HG02852 (cell line): ENCODE results near the gene ECHS1.
"Not testable (repeated sequence)": the region's sequence is repeated elsewhere in the genome, so short reads cannot be mapped to it uniquely, and the experiment has no call there.

Experiments used
- ATAC-seq: cut with Tn5 transposase; IDR thresholded peaks from one replicate; pipeline ENCODE4 v1.9.1; 2021; ENCODE audit warnings: mild to moderate bottlenecking, moderate library complexity; ENCODE audit not compliant: unreplicated experiment

ECHS1 gene

DNA sequence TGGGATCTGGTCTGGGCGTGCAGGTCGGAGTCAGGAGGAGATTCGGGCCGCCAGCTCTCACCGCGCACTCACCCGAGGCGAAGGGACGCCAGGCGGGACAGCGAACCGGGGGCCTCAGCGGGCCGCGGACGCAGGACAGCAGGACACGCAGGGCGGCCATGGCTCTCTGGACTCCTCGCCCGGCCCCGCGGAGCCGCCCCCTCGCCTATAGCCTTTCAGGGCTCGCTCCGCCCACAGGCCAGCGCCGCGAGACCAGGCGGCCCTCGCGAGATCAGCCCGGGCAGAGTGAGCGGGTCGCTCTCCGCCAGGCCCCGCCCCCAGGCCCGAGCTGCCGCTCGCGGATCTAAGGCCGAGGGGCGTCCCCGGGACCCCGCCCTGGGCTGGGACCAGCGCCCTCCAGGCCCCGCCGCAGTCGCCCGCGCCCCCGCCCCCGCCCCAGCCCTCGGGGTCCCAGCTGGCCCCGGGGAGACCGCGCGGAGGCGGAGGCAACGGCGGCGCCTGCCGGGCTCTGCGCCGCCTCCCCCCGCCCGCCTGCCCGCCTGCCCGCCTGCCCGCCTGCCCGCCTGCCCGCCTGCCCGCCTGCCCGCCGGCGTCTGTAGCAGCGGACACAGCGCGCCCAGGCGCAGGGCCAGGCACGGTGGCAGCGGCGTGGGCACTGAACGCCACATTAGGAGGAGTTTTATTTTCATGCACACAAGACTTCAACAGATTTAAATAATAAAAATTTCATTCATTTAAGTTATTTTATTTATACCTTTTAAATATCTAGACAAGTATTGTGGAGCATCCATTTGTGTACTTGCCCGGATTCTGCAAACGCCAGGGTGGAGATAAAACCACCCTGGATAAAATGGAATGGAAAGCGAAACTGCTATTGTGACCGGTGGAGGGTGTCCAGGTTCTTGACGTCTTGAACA lies at the start of gene ECHS1:
Gene ECHS1, minus strand, starts transcription at position 181 of the 917 bp plus-strand sequence. Its CDS starts 21 bp downstream, at position 160.
- peak; percentile 90 for ATAC-seq

DNA sequence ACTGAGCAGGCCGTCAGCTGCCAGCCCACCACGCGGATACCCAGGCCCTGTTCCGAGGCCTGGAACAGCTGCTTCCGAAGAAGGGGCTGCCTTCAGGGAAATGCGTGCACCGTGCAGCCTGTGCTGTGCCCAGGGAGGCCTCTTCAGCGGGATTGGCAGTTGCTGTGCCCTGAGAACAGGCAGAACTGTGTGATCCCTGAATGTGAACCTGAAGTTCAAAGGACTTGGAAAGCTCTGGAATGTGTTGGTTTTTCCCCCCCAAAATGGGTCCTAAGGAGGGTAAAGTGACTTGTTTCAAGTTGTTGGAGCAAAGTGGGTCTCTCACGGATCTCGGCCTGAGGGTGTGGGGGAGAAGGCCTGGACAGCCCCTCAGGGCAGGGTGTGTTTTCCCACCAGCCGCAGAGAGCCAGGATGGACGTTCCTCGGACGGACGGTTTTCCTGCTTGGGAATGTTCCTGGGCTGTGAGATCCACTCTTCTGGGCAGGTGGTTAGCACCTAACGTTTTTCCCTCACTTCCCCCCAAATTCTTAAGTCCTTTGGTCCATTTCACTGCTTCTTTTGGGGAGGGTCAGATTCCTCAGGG lies 49.2 kb upstream of the ECHS1 start:
- no peak for ATAC-seq

DNA sequence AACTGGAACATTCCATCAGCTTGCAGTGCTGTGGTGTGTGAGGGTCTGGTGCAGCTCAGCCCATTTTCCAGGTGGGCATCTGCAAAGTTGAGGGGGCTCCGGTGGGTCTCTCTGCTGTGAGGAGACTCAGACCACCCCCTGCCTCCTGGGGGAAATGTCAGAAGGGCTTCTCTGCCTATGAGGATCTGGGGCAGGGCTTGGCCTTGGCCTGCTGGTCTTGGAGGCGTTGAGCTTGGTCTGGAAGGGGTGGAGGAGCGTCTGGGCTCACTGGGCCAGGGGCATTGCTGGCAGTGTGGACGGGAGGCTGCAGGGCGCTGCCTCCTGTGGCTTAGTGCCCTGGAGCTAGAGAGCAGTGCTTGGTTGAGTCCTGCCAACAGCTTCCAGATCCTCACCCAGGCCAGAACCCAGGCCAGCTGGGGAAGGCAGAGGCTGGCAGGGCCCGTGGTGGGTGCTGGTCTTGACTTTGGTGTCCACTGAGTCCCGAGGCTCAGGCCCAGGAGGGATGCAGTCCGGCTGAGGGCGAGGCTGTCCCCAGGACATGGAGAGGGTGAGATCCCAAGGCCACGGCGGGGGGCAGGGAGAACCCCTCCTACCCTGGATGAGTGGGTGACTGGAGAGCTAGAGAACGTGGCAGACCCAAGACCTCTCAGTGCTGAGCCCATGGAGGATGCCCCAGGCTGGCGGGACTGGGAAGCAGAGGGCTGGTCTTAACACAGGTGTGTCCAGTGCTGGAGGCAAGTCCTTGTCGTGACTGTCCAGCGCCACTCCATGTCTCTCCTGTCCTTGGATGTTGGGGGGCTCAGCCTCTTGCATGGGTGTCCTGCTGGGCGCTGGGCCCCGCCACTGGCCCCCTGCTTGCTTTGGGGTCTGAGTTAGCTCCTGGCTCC lies 48.4 kb upstream of the ECHS1 start:
- no peak for ATAC-seq

DNA sequence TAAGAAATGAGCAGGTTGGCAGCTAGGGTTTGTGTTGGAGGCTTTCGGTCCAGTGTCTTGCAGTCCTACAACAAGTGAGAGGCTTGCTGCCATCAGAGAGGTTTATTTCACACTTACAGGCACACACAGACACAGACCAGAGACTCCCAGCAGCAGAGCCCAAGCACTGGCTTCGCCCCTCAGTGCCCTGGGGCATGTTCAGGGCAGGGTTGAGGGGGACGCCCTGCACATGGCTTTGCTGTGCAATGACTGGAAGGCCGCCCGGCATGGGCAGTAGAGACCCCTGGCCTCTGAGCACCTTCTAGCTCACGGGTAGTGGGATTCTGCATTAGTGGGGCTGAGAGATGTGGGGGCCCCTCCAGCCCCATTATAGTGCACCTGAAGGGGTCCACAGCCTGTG lies 47.4 kb upstream of the ECHS1 start:
- no peak for ATAC-seq

DNA sequence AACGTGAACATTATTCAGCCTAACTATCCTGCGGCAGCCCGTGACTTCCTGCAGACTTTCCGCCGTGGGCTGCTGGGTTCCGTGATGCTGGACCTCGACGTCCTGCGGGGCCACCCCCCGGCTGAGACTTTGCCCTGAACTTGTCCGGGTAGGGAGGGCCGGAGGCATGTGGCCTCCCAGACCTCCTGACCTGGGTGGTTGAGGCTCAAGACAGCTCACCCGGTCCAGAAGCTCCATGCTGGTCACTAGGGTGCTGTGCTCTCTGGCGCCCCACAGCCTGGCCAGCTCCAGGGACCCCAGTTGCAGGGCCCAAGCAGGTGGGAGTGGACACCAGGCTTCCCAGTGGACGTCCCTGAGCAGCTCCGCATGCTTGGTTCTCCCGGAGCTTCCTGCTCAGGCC lies 46.9 kb upstream of the ECHS1 start:
- no peak for ATAC-seq

DNA sequence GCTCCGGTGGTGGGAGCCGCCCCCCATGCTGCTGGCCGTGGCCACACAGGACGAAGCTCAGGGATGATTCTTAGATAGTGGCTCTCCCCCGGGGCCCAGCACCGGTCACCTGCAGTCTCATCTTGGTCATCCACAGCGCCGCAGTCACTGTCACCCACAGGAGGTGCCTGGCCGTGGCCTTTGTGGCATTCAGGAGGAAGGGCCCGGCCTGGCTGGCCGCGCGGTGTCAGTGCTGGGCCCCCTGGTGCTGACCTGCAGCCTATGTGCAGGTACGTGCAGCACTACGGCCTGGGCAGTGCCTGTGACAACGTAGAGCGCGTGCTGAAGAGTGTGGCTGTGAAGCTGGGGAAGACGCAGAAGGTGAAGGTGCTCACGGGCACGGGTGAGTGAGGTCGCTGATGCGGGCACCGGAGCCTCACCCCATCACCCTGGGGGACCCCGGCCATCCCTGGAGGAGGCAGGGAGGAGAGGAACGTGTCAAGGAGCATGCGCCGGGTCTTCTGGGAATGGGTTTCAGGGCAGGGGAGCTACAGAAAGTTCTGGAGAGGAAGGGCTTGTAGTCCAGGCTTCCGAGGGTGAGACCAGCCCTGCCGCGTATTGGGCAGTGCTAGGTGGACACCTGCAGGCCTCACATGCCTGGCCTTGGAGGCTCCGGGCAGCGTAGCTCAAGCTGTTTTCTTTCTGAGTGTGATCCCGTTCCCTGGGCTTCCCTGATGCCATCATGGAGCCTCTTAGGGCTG lies 46.2 kb upstream of the ECHS1 start:
- ATAC-seq = no peak

DNA sequence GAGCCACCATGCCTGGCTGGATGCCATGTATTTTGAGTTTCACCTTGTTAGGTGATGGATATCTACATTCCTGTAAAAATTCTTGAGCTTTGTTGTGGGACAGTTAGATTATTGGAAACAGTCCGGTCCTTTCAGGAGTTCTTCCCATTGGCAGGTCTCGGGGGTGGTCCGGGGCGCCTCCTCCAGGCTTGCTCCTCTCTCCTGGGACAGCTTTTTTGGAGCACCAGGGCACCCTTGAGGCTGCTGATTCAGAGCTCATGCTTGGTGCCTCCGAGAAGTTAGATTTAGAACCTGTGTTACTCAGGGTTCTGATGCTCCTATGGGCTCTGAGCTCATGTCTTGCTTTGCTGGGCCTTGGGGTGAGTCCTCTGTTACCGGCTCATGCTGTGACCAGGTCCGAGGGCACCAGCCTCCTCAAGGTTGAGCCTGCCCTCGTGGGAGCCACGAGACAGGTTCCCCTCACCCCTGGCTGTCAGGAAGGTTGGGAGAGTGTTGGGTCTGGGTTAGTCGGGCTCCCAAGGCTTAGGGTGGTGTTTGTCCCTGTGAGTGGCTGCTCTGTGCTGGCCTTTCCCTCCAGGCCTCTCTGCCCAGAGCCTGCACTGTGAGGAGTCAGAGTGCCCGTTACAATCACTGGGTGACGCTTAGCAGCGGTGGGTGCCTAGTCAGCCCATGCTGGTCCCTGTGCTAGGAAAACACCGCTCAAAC lies 45.3 kb upstream of the ECHS1 start:
- no peak for ATAC-seq

DNA sequence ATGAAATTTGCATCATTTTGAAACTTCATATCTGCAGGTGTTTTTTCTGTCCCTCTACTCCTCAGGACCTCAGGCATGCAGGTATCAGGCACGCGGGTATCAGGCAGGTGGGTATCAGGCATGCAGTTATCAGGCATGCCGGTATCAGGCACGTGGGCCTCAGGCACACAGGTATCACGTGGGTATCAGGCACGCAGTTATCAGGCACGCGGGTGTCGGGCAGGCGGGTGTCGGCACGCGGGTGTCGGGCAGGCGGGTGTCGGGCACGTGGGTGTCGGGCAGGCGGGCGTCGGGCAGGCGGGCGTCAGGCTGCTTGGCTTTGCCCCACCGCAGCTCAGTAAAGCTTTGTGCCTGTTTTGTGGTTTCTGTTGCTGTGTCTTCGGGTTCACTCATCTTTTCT lies 42.6 kb upstream of the ECHS1 start:
- no peak for ATAC-seq

DNA sequence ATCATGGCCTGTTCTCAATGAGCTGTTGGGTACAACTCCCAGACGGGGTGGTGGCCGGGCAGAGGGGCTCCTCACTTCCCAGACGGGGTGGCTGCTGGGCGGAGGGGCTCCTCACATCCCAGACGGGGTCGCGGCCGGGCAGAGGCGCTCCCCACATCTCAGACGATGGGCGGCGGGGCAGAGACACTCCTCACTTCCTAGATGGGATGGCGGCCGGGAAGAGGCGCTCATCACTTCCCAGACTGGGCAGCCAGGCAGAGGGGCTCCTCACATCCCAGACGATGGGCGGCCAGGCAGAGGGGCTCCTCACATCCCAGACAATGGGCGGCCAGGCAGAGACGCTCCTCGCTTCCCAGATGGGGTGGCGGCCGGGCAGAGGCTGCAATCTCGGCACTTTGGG lies 41.2 kb upstream of the ECHS1 start:
- not testable (repeated sequence) for ATAC-seq

DNA sequence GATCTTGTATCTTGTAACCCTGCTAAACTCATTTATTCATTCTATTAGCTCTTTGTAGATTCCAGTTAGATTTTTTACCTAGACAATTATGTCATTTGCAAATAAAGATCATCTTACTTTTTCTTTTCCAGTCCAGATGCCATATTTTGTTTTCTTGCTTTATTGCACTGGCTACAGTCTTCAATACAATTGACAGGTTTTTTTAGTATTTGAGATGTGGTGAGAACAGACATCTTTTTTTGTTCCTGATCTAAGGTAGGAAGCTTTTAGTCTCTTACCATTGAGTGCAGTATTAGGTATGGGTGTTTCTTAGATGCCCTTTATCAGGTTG lies 39.2 kb upstream of the ECHS1 start:
- no peak for ATAC-seq

DNA sequence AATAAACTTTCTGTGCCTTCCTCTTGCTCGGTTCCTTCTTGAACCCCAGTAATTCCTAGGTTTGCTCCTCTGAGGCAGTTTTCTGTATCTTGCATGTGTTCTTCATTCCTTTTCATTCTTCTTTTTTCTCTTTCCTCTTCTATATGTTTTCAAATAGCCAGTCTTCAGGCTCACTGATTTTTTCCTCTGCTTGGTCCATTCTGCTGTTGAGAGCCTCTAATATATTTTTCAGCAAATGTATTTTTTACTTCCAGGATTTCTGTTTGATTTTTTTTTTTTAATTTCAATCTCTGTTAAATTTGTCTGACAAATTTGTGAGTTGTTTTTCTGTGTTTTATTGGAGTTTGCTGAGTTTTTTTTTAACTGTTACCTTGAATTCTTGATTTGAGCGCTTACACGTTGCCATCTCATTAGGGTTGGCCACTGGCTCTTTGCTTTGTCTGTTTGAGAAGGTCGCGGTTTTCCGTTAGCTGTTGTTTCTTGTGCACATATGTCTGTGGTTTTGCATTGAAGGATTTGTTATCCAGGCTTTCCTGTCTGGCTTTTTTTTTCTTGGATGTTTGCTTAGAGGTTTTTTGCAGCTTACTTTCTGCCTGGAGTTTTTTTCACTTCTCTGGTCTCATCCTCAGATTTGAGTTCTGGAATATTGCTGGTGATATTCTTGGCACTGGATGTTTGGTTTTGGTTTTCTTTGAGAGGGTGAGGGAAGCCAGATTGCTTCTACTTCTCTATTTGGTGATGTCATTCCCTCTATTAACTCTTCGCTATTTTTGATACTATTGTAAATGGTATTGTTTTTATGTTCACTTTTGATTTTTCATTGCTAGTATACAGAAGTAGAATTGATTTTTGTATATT lies 38.6 kb upstream of the ECHS1 start:
- no peak for ATAC-seq

DNA sequence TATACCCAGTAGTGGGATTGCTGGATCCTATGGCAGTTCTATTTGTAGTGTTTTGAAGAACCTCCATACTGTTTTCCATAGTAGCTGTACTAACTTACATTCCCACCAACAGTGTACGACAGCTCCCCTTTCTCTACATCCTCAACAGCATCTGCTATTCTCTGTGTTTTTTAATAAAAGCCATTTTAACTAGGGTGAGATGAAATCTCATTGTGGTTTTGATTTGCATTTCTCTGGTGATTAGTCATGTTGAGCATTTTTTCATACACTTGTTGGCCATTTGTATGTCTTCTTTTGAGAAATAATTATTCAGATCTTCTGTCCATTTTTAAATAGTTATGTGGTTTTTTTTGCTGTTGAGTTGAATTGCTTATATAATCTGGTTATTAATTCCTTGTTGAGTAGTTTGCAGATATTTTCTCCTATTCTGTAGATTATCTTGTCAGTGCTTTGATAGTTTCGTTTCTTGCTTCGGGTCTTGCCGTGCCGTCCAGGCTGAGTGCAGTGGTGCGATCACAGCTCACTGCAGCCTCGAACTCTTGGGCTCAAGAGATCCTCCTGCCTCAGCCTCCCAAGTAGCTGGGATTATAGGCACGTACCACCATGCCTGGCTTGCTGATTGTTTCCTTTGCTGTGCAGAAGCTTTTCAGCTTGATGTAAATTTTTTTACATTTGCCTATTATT lies 32.8 kb upstream of the ECHS1 start:
- ATAC-seq = peak; percentile 60

DNA sequence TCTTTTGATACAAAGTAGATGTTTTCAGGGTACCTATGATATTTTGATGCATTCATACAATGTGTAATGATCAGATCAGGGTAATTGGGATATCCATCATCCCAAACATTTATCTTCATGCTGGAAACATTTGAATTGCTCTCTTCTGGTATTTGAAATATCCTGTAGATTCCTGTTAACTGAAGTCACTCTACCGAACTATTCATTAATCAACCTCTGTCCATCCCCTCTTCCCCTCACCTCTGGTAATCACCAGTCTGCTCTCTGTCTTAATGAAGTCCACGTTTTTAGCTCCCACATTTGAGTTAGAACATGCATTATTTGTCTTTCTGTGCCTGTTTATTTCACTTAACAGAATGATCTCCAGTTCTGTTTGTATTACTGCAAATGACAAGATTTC lies 32.1 kb upstream of the ECHS1 start:
- ATAC-seq = no peak

DNA sequence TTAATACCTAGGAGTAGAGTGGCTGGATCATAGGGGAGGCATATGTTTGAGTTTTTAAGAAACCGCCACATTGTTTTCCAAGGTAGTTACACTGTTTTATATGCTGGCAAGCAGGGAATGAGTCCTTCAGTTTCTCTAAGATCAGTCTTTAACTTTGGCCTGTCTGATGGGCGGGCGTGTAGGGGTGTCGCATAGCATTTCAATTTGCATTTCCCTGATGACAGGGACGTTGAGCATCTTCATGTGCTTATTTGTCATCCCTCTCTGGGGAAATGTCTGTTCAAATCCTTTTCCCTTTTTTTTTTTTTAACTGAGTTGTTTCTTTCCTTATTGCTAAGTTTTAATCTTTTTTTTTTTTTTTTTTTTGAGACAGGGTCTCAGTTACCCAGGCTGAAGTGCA lies 30.6 kb upstream of the ECHS1 start:
- no peak for ATAC-seq

DNA sequence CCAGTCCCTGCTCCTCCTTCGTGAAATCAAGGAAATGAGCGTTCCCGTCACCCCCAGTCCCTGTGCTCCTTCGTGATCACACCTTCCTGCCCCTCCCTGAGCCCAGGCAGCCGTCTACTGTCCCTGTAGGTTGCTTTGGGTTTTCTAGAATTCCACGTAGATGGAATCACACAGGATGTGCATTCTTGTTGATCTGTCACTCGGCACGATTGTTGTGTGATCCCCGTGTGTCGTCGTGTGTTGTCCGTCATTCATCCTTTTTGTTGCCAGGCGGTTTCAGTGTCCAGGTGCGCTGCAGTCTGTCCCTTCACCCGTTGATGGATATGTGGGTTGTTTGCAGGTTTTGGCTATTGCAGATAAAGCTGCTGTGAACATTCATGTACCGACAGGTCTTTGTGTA lies 30.2 kb upstream of the ECHS1 start:
- no peak for ATAC-seq

DNA sequence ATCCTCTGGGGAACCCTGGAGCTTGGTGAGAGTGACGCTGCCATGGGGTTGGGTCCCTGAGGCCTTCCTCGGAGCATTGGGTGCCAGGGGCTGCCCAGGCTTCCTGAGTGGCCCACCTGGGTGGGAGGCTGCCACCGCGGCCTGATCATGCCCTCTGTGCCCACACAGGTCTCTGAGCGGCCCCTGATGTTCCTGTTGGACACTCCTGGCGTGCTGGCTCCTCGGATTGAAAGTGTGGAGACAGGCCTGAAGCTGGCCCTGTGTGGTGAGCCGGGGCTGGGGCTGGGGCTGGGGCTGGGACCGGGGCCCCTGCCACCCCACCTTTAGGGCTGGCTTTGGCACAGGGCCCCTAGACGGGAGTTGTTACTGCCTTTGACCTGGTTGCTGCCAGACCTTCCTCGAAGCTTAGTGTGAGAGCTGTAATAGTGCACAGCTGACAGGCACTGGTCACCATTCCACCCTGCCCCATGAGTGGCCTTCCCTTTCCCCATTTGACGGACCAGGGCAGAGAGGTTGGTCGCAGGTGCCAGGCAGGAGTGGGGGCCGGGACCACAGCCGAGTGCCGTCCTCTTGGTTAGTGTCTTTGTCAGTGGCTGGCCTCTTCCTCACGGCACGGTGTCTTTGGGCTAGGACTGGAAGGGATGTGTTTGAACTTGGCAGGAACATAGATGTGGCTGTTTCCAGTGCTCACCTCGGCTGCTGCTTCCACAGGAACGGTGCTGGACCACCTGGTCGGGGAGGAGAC lies 29.0 kb upstream of the ECHS1 start:
- ATAC-seq = no peak

DNA sequence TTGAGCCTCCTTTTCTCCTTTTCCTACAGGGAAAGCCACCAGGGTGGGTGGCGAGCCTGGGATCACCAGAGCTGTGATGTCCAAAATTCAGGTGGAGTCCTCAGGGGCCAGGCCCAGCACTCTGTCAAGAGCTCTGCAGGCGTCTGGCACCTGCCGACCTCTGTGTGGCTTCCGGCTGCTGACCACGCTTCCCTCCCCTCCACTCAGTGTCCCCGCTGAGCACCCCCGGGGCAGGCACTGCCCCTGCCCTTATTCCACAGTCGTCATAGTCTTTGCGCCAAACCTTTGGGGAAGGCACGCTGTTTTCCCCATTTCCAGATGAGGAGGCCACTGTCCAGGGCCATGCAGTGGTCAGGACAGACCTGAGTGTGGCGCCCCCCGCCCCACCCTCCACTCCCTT lies 28.3 kb upstream of the ECHS1 start:
- no peak for ATAC-seq
